ENCODE measurements around the gene ITSN2. TPM values are rescaled to one million over a fixed set of nuclear protein-coding genes. Genes with fewer than 3 reads are reported as not detected.

Gene ITSN2
- total and polyA plus RNA-seq, 2 of the 8 experiments (the other 6 are each of a cell fraction or from before 2014, with no cell fraction given): 9.3 to 17.0 TPM

GRCh38 chr2:24304631-24305030 lies 55.7 kb downstream of the ITSN2 start:
- H4K20me1 ChIP-seq (replicated peaks in 1 of 2; ENCODE audit: control insufficient read depth in 1 of 2, insufficient read depth in 2 of 2, low read length in 2 of 2): no peaks in the 10 kb centered on the region
- no peaks in the 10 kb centered on the region for H3K9me3 ChIP-seq (ENCODE audit: insufficient read depth in 2 of 2, low read depth in 1 of 2, low read length in 1 of 2)
- H2BK20ac ChIP-seq (ENCODE audit: low read length): no peak overlapping the region
- no peak overlapping the region for H4K91ac ChIP-seq (replicated peaks; ENCODE audit: insufficient read length, low read length)
- no peak overlapping the region for H2AFZ ChIP-seq (ENCODE audit: low read length)
- H4K8ac ChIP-seq (ENCODE audit: extremely low read depth, insufficient read depth, low read length): no peak overlapping the region
- WGBS, 2 experiments (ENCODE audit: extremely low coverage in 1 of 2, insufficient coverage in 1 of 2, insufficient read length in 1 of 2, insufficient replicate concordance in 2 of 2, low coverage in 1 of 2, low lambda C conversion rate in 2 of 2, missing lambda C conversion rate in 1 of 2): 84% methylated on average over 3 of the region's 3 CpGs; no CpG with 5 or more reads in 1 of the 2 experiments
- no peaks in the 10 kb centered on the region for H3K27me3 ChIP-seq (replicated peaks in 1 of 4; ENCODE audit: control insufficient read depth in 3 of 4, extremely low read depth in 1 of 4, insufficient read depth in 3 of 4, low read length in 3 of 4)
- H3K79me1 ChIP-seq (ENCODE audit: low read depth, low read length): no peaks in the 10 kb centered on the region
- H3K18ac ChIP-seq (ENCODE audit: extremely low read depth, low read length): no peak overlapping the region
- no peak overlapping the region for H3K4me3 ChIP-seq (ENCODE audit: extremely low read depth in 1 of 4, insufficient read depth in 2 of 4, low read depth in 3 of 4, low read length in 4 of 4)
- H3K36me3 ChIP-seq (ENCODE audit: control insufficient read depth in 2 of 4, insufficient read depth in 4 of 4, low read length in 3 of 4): peaks cover 0 to 12% (median 3%) of the 10 kb centered on the region in 4 experiments; a peak in 4 of 8 replicates
- FAIRE-seq: no peak
- no peak overlapping the region for H4K5ac ChIP-seq (ENCODE audit: insufficient read length, low read depth, low read length)
- no peaks in the 10 kb centered on the region for H3K4me1 ChIP-seq (replicated peaks in 1 of 4; ENCODE audit: control insufficient read depth in 3 of 4, insufficient read depth in 4 of 4, low read length in 3 of 4)
- H3K79me2 ChIP-seq (ENCODE audit: control insufficient read depth in 1 of 2, insufficient read depth in 2 of 2, low read length in 2 of 2): no peaks in the 10 kb centered on the region
- H3K4ac ChIP-seq (replicated peaks; ENCODE audit: insufficient read length, low read depth, low read length): no peak overlapping the region
- no peak overlapping the region for H2BK5ac ChIP-seq (ENCODE audit: low read depth, low read length)
- H3K9ac ChIP-seq (replicated peaks in 1 of 4; ENCODE audit: extremely low read depth in 1 of 4, low read depth in 3 of 4, low read length in 3 of 4): no peak overlapping the region
- DNase-seq (ENCODE audit: low read depth in 1 of 2, low spot score in 2 of 2): no peak
- no peaks in the 10 kb centered on the region for H3K23me2 ChIP-seq (ENCODE audit: low read depth, low read length)
- H3K4me2 ChIP-seq (ENCODE audit: insufficient read depth in 1 of 2, low read depth in 2 of 2, low read length in 2 of 2): no peak overlapping the region
- H3K27ac ChIP-seq (ENCODE audit: low read depth, low read length): no peak overlapping the region
- ChIA-PET CTCF (ENCODE audit: partially characterized antibody) (interaction anchor here (1.1 kb wide), 1 partner anchor 156 kb away, joined by 3 read pairs; no protein-coding TSS in a partner anchor), POLR2A (ENCODE audit: partially characterized antibody) (no interaction called here)
- no peak overlapping the region for H3K23ac ChIP-seq (ENCODE audit: insufficient read length)
- H2BK15ac ChIP-seq (ENCODE audit: low read length): no peak overlapping the region
- no peak overlapping the region for H3K14ac ChIP-seq (ENCODE audit: insufficient read length)
- H3K56ac ChIP-seq (replicated peaks; ENCODE audit: insufficient read length, low read depth, low read length): no peak overlapping the region
- H2BK12ac ChIP-seq (ENCODE audit: low read depth, low read length): no peak overlapping the region
- no peak overlapping the region for H2AK5ac ChIP-seq (ENCODE audit: low read depth, low read length)
- no peak overlapping the region for H2BK120ac ChIP-seq (replicated peaks; ENCODE audit: low read depth, low read length)
- TF ChIP-seq CTCF (IDR thresholded peaks at IDR 0.05; ENCODE audit: control extremely low read depth in 1 of 3, insufficient read depth in 1 of 3, low read depth in 1 of 3, low read length in 3 of 3) (no peak), TCF12 (IDR thresholded peaks at IDR 0.05; ENCODE audit: low read depth, low read length) (no peak), JUND (IDR thresholded peaks at IDR 0.05; ENCODE audit: low read length) (no peak), BRCA1 (IDR thresholded peaks at IDR 0.05; ENCODE audit: low read depth, low read length) (no peak), CEBPB (IDR thresholded peaks at IDR 0.05; ENCODE audit: low read depth, low read length) (no peak), KDM4A (IDR thresholded peaks at IDR 0.05; ENCODE audit: low read depth, low read length, severe bottlenecking) (no peak), TBP (IDR thresholded peaks at IDR 0.05; ENCODE audit: low read depth, low read length) (no peak), ATF2 (IDR thresholded peaks at IDR 0.05; ENCODE audit: low read length) (no peak), TAF7 (optimal IDR thresholded peaks at IDR 0.05; ENCODE audit: borderline replicate concordance, low read depth, low read length) (no peak)

Data from H1 (cell line).